ENCODE measurements around the gene USP4.

DNA sequence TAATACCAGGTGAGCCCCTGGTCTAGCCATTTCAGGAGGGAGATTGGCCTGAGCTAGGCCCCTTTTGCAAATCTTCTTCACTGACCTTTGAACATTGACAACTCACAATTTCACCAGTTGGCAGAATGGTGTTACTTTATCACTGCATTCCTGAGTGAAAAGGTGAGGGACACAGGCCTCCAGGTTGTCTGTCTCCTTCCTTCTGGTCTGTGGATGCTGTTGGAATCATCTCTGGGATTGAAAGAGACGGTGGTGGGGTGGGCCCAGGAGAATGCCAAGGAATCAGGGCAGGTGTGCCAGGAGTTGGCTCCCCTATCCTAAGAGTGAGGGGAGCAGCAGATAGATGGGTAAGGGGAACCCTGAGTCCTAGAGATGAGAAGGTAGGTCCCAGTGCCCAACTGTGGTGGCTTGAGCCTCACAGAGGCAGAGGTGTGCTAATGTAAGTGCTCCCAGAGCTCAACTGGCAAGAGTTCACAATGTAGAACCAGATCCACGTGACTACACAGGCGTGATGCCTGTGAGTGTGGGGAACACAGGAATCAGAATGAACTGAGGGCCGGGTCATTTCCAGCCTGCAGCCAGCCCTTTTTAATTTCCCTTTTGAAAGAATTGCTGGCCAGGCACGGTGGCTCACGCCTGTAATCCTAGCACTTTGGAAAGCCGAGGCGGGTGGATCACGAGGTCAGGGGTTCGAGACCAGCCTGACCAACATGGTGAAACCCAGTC lies 74.0 kb downstream of the USP4 start:
- TF ChIP-seq, protein P1, sequence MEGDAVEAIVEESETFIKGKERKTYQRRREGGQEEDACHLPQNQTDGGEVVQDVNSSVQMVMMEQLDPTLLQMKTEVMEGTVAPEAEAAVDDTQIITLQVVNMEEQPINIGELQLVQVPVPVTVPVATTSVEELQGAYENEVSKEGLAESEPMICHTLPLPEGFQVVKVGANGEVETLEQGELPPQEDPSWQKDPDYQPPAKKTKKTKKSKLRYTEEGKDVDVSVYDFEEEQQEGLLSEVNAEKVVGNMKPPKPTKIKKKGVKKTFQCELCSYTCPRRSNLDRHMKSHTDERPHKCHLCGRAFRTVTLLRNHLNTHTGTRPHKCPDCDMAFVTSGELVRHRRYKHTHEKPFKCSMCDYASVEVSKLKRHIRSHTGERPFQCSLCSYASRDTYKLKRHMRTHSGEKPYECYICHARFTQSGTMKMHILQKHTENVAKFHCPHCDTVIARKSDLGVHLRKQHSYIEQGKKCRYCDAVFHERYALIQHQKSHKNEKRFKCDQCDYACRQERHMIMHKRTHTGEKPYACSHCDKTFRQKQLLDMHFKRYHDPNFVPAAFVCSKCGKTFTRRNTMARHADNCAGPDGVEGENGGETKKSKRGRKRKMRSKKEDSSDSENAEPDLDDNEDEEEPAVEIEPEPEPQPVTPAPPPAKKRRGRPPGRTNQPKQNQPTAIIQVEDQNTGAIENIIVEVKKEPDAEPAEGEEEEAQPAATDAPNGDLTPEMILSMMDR (conservative IDR thresholded peaks at IDR 0.05), result no peak
- TF ChIP-seq ZFX (IDR thresholded peaks at IDR 0.05), result no peak
